ENCODE data around the gene DHX8.

The DHX8 gene

GRCh38 chr17:43467981-43468581, 15.7 kb upstream of the DHX8 start:
- no peak overlapping the region for H3K4me3 ChIP-seq (ENCODE audit: low read depth, low read length)
- no peaks in the 10 kb centered on the region for H3K9me3 ChIP-seq (ENCODE audit: control insufficient read depth, low read length)
- peak overlapping the region; percentile 45 for H2AFZ ChIP-seq
- no peaks in the 10 kb centered on the region for H3K27me3 ChIP-seq (ENCODE audit: control insufficient read depth, insufficient read depth, low read length)
- TF ChIP-seq CTCF (IDR thresholded peaks at IDR 0.05) = no peak
- peaks cover 14% of the 10 kb centered on the region for H3K4me1 ChIP-seq
- no peaks in the 10 kb centered on the region for H3K79me2 ChIP-seq
- H3K4me2 ChIP-seq (ENCODE audit: low read length) = peak overlapping the region; percentile 11
- peak overlapping the region; percentile 9 for H3K27ac ChIP-seq
- H3K36me3 ChIP-seq (ENCODE audit: control insufficient read depth, insufficient read depth, low read length) = no peaks in the 10 kb centered on the region
- H3K9ac ChIP-seq = no peak overlapping the region

- Histone ChIP-seq H3K27me3 (ENCODE audit: control insufficient read depth, insufficient read depth, low read length) (no peaks in the 10 kb centered on the region), H3K27ac (no peak overlapping the region), H2AFZ (no peak overlapping the region), H3K4me1 (peaks cover 14% of the 10 kb centered on the region), H3K4me3 (ENCODE audit: low read depth, low read length) (no peak overlapping the region), H3K36me3 (ENCODE audit: control insufficient read depth, insufficient read depth, low read length) (no peaks in the 10 kb centered on the region), H3K9ac (no peak overlapping the region), H3K9me3 (ENCODE audit: control insufficient read depth, low read length) (no peaks in the 10 kb centered on the region), H3K4me2 (ENCODE audit: low read length) (peak overlapping the region; percentile 11), H3K79me2 (no peaks in the 10 kb centered on the region)
- TF ChIP-seq CTCF (IDR thresholded peaks at IDR 0.05) = no peak
Observed at GRCh38 chr17:43468691-43469139, 15.1 kb upstream of the DHX8 start.

- Histone ChIP-seq H3K4me3 (ENCODE audit: low read depth, low read length) (no peak overlapping the region), H3K9me3 (ENCODE audit: control insufficient read depth, low read length) (no peaks in the 10 kb centered on the region), H3K9ac (no peak overlapping the region), H3K27me3 (ENCODE audit: control insufficient read depth, insufficient read depth, low read length) (no peaks in the 10 kb centered on the region), H3K79me2 (no peaks in the 10 kb centered on the region), H3K27ac (no peak overlapping the region), H3K36me3 (ENCODE audit: control insufficient read depth, insufficient read depth, low read length) (no peaks in the 10 kb centered on the region), H3K4me2 (ENCODE audit: low read length) (no peak overlapping the region), H3K4me1 (peaks cover 14% of the 10 kb centered on the region), H2AFZ (no peak overlapping the region)
- no peak for TF ChIP-seq CTCF (IDR thresholded peaks at IDR 0.05)
Observed at GRCh38 chr17:43469145-43469544, 14.6 kb upstream of the DHX8 start.

- TF ChIP-seq CTCF (IDR thresholded peaks at IDR 0.05) = no peak
- no peaks in the 10 kb centered on the region for H3K27me3 ChIP-seq (ENCODE audit: control insufficient read depth, insufficient read depth, low read length)
- H3K36me3 ChIP-seq (ENCODE audit: control insufficient read depth, insufficient read depth, low read length) = no peaks in the 10 kb centered on the region
- H3K9me3 ChIP-seq (ENCODE audit: control insufficient read depth, low read length) = no peaks in the 10 kb centered on the region
- H3K4me3 ChIP-seq (ENCODE audit: low read depth, low read length) = no peak overlapping the region
- no peak overlapping the region for H3K9ac ChIP-seq
- no peaks in the 10 kb centered on the region for H3K79me2 ChIP-seq
- H3K4me1 ChIP-seq = peaks cover 14% of the 10 kb centered on the region
- no peak overlapping the region for H2AFZ ChIP-seq
- no peak overlapping the region for H3K4me2 ChIP-seq (ENCODE audit: low read length)
- no peak overlapping the region for H3K27ac ChIP-seq
Observed at GRCh38 chr17:43471585-43472160, 12.1 kb upstream of the DHX8 start.

All from parathyroid adenoma (tissue), 2 donors.